Esophagus squamous epithelium (tissue), 4 donors: ENCODE results near the gene PIK3CB.
"Not testable (repeated sequence)": the region's sequence is repeated elsewhere in the genome, so short reads cannot be mapped to it uniquely, and the experiment has no call there.

Experiments used
- POLR2A ChIP-seq, 4 donors: fragments of 450-650 bp; IDR thresholded peaks; one replicate each; pipeline ENCODE4 v1.6.1; 2017; ENCODE audit warnings: antibody characterized with exemption in 4 of 4, mild to moderate bottlenecking in 4 of 4, moderate library complexity in 3 of 4
- TF ChIP-seq, protein P1 (sequence below), 6 experiments: fragments of 450-650 bp in 4 of 6; fragments of 200-600 bp in 2 of 6; sonication (generic) in 2 of 6; IDR thresholded peaks; one replicate each; pipeline ENCODE4 v1.5.1; 2016 to 2019; ENCODE audit warnings: antibody characterized with exemption in 6 of 6, mild to moderate bottlenecking in 4 of 6, moderate library complexity in 4 of 6

DNA sequence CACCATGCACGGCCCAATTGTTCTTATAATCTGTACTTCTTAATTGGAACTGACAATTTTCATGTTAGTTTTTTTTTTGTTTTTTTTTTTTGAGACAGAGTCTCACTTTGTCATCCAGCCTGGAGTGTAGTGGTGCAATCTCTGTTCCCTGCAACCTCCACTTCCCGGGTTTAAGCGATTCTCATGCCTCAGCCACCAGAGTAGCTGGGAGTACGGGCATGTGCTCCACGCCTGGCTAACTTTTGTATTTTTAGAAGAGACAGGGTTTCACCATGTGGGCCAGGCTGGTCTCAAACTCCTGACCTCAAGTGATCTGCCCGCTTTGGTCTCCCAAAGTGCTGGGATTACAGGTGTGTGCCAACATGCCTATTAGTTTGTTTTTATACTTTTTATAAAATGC is 153.8 kb downstream of the PIK3CB start:
- TF ChIP-seq, protein P1, sequence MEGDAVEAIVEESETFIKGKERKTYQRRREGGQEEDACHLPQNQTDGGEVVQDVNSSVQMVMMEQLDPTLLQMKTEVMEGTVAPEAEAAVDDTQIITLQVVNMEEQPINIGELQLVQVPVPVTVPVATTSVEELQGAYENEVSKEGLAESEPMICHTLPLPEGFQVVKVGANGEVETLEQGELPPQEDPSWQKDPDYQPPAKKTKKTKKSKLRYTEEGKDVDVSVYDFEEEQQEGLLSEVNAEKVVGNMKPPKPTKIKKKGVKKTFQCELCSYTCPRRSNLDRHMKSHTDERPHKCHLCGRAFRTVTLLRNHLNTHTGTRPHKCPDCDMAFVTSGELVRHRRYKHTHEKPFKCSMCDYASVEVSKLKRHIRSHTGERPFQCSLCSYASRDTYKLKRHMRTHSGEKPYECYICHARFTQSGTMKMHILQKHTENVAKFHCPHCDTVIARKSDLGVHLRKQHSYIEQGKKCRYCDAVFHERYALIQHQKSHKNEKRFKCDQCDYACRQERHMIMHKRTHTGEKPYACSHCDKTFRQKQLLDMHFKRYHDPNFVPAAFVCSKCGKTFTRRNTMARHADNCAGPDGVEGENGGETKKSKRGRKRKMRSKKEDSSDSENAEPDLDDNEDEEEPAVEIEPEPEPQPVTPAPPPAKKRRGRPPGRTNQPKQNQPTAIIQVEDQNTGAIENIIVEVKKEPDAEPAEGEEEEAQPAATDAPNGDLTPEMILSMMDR (IDR thresholded peaks at IDR 0.05) = not testable (repeated sequence)
- not testable (repeated sequence) for TF ChIP-seq POLR2A (IDR thresholded peaks at IDR 0.05)
